SKM-1 treated with dmso at 0.1 percent for 144 hours (cell line): Measurements from ENCODE around the gene ZW10.
"Not testable (repeated sequence)": the region's sequence is repeated elsewhere in the genome, so short reads cannot be mapped to it uniquely, and the experiment has no call there.

Experiments
- DNase-seq: peaks from one replicate; lab custom pipeline; 2025; ENCODE audit not compliant: unreplicated experiment; lab: John Stamatoyannopoulos, UW

The ZW10 gene

DNA sequence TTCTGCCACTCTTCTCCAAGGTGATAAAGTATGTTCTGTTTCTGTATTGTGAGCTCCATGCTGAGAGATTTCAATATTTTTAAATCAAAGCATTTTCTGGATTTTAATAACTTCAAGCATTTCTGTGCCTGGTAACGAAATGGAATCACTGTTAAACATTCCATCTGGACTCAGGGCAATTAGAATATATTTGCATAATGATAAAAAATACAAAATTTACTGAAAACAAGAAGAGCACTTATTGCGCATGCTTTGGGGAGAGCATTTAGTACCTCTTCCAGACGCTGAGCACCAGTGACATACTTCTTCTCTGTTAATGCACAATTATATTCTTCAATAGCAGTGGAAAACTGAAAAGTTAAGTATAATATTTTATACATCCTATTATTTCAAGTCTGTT is 13.3 kb downstream of the ZW10 start:
- DNase-seq: no peak

GRCh38 chr11:113752932-113753331 is 20.6 kb downstream of the ZW10 start:
- no peak for DNase-seq

DNA sequence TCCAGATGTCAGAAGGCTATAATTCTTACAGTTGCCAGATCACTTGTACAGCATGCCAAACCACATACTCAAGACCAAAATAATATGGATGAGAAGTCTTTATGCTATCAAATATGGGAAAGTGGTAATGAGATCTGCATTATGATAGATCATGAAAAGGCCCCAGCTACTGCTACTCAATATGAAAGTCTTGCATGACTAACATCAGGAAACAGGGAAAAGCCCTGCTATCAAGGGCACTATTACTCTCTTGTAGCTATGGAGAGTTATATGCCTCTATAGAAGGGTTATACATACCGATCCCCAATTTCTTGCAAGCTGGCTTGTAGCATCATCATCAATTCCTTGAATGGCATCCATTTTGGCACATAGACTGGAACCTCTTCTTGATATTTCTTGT is 37.2 kb downstream of the ZW10 start:
- no peak for DNase-seq

DNA sequence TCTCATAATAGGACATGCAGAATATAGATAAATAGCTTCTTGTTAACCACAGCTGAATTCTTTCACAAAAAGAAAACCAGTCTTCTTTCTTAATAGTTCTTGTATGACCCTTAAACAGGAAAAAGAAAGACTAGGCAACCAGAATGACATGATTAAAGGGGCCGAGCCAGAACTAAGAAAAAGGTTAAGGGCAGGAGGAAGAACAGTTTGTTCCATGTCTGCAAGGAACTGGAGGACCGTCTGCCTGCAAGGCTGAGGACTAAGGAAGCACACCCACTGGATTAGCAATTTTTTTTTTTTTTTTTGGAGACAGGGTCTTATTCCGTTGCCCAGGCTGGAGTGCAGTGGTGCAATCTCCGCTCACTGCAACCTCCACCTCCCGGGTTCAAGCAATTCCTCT is 41.4 kb downstream of the ZW10 start:
- DNase-seq: no peak

- DNase-seq: no peak
These were observed 42.4 kb downstream of the ZW10 start for GRCh38 chr11:113730887-113731726.

- no peak for DNase-seq
These were observed 44.0 kb downstream of the ZW10 start for GRCh38 chr11:113729456-113729855.

GRCh38 chr11:113728814-113729213 is 44.7 kb downstream of the ZW10 start:
- DNase-seq: peak; percentile 39

DNA sequence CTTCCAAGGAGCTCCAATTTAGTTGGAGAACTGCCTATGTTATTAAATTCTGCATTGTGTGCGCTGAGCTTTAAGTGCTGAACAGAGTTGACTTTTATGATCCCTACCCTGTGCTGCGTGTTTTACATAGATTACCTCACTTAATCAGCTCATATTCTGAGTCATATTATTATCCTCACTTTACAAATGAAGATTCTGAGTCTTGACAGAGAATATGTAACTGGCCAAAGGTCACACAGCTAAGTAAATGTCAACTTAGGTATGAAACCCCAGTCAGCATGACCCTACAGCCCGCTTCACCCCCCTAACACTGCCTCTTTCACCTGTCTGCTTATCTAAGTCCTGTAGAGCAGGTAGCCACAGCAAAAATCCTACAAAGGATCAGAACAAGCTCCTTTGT is 47.6 kb downstream of the ZW10 start:
- DNase-seq: no peak

DNA sequence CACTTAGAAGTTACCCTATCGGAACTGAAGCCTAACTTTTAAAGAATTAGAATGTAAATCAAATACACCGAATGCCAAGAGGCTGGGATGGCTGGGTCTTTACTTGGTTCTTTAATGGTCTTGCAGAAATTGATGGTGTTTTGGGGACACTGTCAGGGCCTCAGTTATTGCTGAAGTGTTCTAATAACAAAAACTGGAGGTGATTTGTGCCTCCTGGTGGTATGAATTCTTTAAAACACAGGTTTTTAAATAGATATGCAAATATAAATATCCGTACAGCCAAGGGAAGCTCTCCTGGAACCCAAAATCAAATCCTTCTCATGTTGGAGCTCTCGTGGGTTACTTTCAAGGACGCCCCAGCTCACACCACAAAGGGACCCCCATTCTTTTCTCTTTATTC is 48.1 kb downstream of the ZW10 start:
- no peak for DNase-seq

GRCh38 chr11:113724778-113725177 is 48.7 kb downstream of the ZW10 start:
- no peak for DNase-seq

DNA sequence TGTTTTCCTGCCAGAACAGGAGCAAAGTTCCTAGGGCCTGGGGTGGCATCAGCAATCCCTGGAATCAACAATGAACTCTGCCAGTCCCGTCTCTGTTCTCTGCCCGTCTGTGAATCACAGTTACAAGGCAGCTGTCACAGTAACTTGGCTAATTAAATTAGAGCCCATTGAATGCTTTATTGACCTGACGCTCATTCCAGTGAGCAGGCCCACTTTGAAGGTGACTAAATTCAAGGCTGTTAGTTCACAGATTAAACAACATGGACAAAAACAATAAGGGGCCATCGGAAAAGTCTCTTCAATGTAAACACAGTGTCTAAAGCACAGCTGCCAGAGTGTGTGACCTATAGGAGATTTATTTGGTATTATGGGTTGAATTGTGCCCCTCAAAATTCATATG is 49.7 kb downstream of the ZW10 start:
- no peak for DNase-seq

GRCh38 chr11:113722934-113723333 is 50.6 kb downstream of the ZW10 start:
- DNase-seq: no peak

DNA sequence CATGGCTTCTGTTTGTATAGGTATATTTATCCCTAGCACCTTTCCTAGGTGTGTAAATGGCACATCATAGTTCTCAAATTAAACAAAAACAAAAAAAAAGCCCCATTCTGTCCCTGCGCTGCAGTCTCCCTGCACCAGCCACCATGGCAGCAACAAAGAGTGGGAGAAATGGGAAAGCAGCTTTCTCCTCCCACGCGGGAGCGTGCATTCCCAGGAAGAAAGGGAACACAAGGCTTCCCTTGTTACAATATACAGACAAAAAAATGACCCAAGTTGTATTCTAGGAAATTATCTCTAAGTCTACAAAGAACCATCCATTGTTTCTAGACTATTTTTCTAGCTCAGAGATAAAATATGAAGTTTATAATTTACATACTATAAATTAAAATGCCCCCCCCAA is 51.3 kb downstream of the ZW10 start:
- DNase-seq: no peak

DNA sequence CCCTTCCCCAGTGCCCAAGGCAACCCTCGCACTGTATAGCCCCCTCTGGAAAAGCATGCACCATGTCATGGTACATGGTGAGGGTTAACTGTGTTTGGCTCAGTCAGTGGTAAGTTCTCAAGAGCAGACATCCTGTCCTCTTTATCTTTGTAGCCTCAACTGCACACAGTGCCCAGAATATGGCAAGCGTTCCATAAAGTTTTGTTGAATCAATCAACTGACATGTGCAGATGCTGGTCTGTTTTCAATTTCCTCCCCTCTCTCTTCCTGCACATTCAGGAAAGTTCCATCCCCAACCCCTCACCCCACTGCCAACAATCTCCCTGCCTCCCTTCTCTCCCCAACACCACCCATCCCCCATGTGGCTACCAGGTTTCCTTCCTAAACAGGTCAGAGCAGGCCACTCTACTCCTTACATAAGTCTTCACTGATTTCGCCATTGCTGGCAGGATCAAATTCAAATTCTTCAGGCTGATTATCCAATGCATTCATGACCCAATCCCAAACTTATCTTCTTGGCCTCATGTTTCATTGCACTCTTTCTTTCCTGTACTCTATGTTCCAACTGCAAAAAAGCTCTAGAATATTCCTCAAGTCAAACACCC is 51.9 kb downstream of the ZW10 start:
- DNase-seq: no peak

DNA sequence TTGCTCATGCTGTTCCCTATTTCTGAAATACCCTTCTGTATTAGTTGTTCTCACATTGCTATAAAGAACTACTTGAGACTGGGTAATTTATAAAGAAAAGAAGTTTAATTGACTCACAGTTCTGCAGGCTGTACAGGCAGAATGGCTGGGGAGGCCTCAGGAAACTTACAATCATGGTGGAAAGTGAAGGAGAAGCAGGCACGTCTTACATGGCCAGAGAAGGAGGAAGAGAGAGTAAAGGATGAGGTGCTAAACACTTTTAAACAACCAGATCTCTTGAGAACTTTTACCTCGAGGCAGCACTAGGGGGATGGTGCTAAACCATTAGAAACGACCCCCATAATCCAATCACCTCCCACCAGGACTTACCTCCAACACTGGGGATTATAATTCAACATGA is 53.0 kb downstream of the ZW10 start:
- DNase-seq: not testable (repeated sequence)

- no peak for DNase-seq
These were observed 57.4 kb downstream of the ZW10 start for GRCh38 chr11:113715882-113716625.

GRCh38 chr11:113715273-113715672 is 58.2 kb downstream of the ZW10 start:
- DNase-seq: no peak

DNA sequence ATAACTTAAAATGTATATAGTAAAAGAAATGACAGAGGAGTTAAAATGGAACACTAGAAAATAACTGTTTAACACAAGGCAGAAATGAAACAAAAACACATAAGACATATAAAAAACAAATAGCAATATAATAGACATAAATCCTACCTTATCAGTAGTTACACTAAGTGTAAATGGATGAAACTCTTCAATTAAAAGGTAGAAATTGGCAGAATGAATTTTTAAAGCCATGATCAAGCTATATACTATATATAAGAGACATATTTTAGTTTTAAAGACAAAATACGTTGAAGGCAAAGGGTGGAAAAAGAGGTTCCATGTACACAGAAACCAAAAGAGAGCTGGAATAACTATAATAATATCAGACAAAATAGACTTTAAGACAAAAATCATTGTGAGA is 62.5 kb downstream of the ZW10 start:
- DNase-seq: no peak

- no peak for DNase-seq
These were observed 67.4 kb downstream of the ZW10 start, which contains the start of gene TMPRSS5 for GRCh38 chr11:113705871-113706655. TSS of gene TMPRSS5 (minus strand) at chr11:113706308. CDS start at chr11:113706224, 84 bp downstream.

DNA sequence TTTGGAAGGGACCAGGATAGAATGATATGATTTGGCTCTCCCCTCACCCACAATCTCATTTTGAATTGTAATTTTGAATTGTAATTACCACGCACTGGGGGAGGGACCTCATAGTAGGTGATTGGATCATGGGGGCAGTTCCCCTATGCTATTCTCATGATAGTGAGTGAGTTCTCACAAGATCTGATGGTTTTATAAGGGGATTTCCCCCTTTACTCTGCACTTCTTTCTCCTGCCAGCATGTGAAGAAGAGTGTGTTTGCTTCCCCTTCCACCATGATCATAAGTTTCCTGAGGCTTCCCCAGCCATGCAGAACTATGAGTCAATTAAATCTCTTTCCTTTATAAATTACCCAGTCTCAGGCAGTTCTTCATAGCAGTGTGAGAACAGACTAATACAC is 69.9 kb downstream of the ZW10 start:
- DNase-seq: not testable (repeated sequence)

- no peak for DNase-seq
These were observed 72.0 kb downstream of the ZW10 start for GRCh38 chr11:113701491-113701890.
